Heart left ventricle (tissue), 16 donors: ENCODE measurements around the gene SSH2. TPM values are rescaled to one million over a fixed set of nuclear protein-coding genes. Genes with fewer than 3 reads are reported as not detected.

Source experiments
- ATAC-seq, 4 donors: fragments of 200-7000 bp; cut with Tn5 transposase; one replicate each; pipeline ENCODE4 v1.9.1; 2020 to 2022; ENCODE audit warnings: moderate library complexity in 4 of 4, mild to moderate bottlenecking in 3 of 4, moderate number of reproducible peaks in 1 of 4
- DNase-seq, 5 donors: peaks; one replicate each; pipeline ENCODE4 v3.0.0-alpha.2; 2020
- H3K27ac ChIP-seq, 12 donors: fragments of 200-600 bp; sonication (generic) in 4 of 12; one replicate each; pipeline versions ENCODE4 v1.5.0 to v1.8.0; 2016 to 2022; ENCODE audit warnings: mild to moderate bottlenecking in 2 of 12
- H3K27me3 ChIP-seq, 9 donors: fragments of 200-600 bp; sonication (generic) in 2 of 9; one replicate each; pipeline versions ENCODE4 v1.5.1 to v1.8.0; 2016 to 2022; ENCODE audit warnings: mild to moderate bottlenecking in 3 of 9
- H3K36me3 ChIP-seq, 9 donors: fragments of 200-600 bp; sonication (generic) in 2 of 9; one replicate each; pipeline versions ENCODE4 v1.5.0 to v1.8.0; 2018 to 2022; ENCODE audit warnings: mild to moderate bottlenecking in 2 of 9
- H3K4me1 ChIP-seq, 12 donors: fragments of 200-600 bp; sonication (generic) in 4 of 12; one replicate each; pipeline versions ENCODE4 v1.5.0 to v1.8.0; 2016 to 2022; ENCODE audit warnings: mild to moderate bottlenecking in 3 of 12
- H3K4me3 ChIP-seq, 12 donors: fragments of 200-600 bp; sonication (generic) in 4 of 12; one replicate each; pipeline versions ENCODE4 v1.5.0 to v1.8.0; 2017 to 2022; ENCODE audit warnings: mild to moderate bottlenecking in 9 of 12, moderate library complexity in 4 of 12
- H3K9me3 ChIP-seq, 12 donors: fragments of 200-600 bp; sonication (generic) in 4 of 12; one replicate each; pipeline versions ENCODE4 v1.5.0 to v1.8.0; 2016 to 2022; ENCODE audit warnings: mild to moderate bottlenecking in 1 of 12
- CTCF ChIP-seq, 12 donors: fragments of 200-600 bp; sonication (generic) in 4 of 12; IDR thresholded peaks; one replicate each; pipeline versions ENCODE4 v1.5.0 to v1.8.0; 2018 to 2022; ENCODE audit warnings: antibody characterized with exemption in 12 of 12, mild to moderate bottlenecking in 5 of 12
- POLR2A ChIP-seq, 2 donors: fragments of 450-650 bp; IDR thresholded peaks; one replicate each; pipeline ENCODE4 v1.6.1; 2017; ENCODE audit warnings: antibody characterized with exemption in 2 of 2, mild to moderate bottlenecking in 2 of 2, moderate library complexity in 2 of 2
- WGBS, 4 donors: extraction: QIAGEN DNeasy Blood & Tissue Kit in 2 of 4; methylation state at CpG; one replicate each; pipeline versions ENCODE4 v1.1.5 to v1.1.7; 2013 to 2018; 5-methylcytosine and 5-hydroxymethylcytosine counted together
- intact Hi-C, 10 donors: fragments of 100-400 bp; cut with DNase I; formaldehyde crosslinking; loops; one replicate each; pipeline versions ENCODE4 v1.11.1 to v1.14.2; 2022
- polyA plus RNA-seq, 2 donors: library from polyadenylated mRNA; stranded (reverse); fragments of 200-250 nt; gene quantifications; one replicate each; pipeline ENCODE4 v1.2.3, GENCODE V29; 2013
- total RNA-seq, 9 donors: library from RNA; depleted of rRNA in 2 of 9; stranded (reverse); fragments of >200 nt in 2 of 9; fragmentation: NEBNext Ultra II Directional in 3 of 9; extraction: Animal tissue kit (Norgen Biotek cat#: 25700) in 3 of 9; gene quantifications; one replicate each; pipeline versions ENCODE4 v1.1.0 to v1.2.4, GENCODE V29; 2016 to 2023
- donor health status: ischemic (EF 13 %, LVEDD 7.1; RV severe dilation, severe dysfunction).
- donor health status: healthy with polysubstance abuse.
- donor health status: DM: no; HTN: yes; CAD: no.
- donor health status: DM: no; HTN: no; CAD: no.
- donor health status: ischemic (EF 25% LVEDD 6.9; RV normal size, moderate dysfunction).
- donor health status: ischemic (EF 25% LVEDD 5.7; RV mildly dilated, moderate dysfunction).
- donor health status: healthy.
- donor health status: DM: yes; HTN: yes; CAD: no.
- donor health status: ischemic (EF 35%, LVEDD 5.7; RV mildly dilated, moderate dysfunction).
- donor health status: nonischemic (EF 11% LVEDD 7.7; RV severe dilation, severe dysfunction).
- donor health status: DM: yes; HTN: yes; CAD: no.
- donor health status: PGD.
- donor health status: ischemic (EF 29% LVEDD 5.4; RV normal size, mild dysfunction).
- donor health status: nonischemic (EF 23%, LVEDD 6.1; RV moderate dilation, normal function).

Gene SSH2
- total and polyA plus RNA-seq, 11 donors: 20.8 to 46.7 (median 36.6) TPM

GRCh38 chr17:29914819-29915537 lies 15.1 kb downstream of the SSH2 start:
- H3K9me3 ChIP-seq: no peaks in the 10 kb centered on the region
- H3K27ac ChIP-seq: no peak overlapping the region
- ATAC-seq (no peak), DNase-seq (no peak)
- no peak overlapping the region for H3K4me3 ChIP-seq
- H3K36me3 ChIP-seq: no peaks in the 10 kb centered on the region
- WGBS, 4 donors: 63 to 71% (median 67%) methylated on average over 2 of the region's 2 CpGs
- peaks cover 0 to 25% (median 9%) of the 10 kb centered on the region in 12 donors for H3K4me1 ChIP-seq
- H3K27me3 ChIP-seq: no peaks in the 10 kb centered on the region
- intact Hi-C loops: no loop called here
- TF ChIP-seq CTCF (IDR thresholded peaks at IDR 0.05): no peak
- TF ChIP-seq POLR2A (IDR thresholded peaks at IDR 0.05): no peak

GRCh38 chr17:29911641-29912177 lies 18.3 kb downstream of the SSH2 start:
- Histone ChIP-seq H3K4me1 (peaks cover 0 to 12% (median 2%) of the 10 kb centered on the region in 12 donors), H3K9me3 (no peaks in the 10 kb centered on the region), H3K27ac (no peak overlapping the region), H3K36me3 (no peaks in the 10 kb centered on the region), H3K4me3 (no peak overlapping the region), H3K27me3 (no peaks in the 10 kb centered on the region)
- intact Hi-C loops: no loop called here
- DNase-seq (no peak), ATAC-seq (no peak)
- no peak for TF ChIP-seq CTCF (IDR thresholded peaks at IDR 0.05)
- no peak for TF ChIP-seq POLR2A (IDR thresholded peaks at IDR 0.05)

- peaks cover 0 to 4% (median 0%) of the 10 kb centered on the region in 12 donors for H3K9me3 ChIP-seq
- intact Hi-C loops: no loop called here
- H3K27ac ChIP-seq: no peak overlapping the region
- H3K27me3 ChIP-seq: no peaks in the 10 kb centered on the region
- H3K36me3 ChIP-seq: no peaks in the 10 kb centered on the region
- H3K4me3 ChIP-seq: no peak overlapping the region
- WGBS, 4 donors: 66 to 79% (median 74%) methylated on average over 6 of the region's 6 CpGs
- ATAC-seq: no peak
- TF ChIP-seq POLR2A (IDR thresholded peaks at IDR 0.05): no peak
- TF ChIP-seq CTCF (IDR thresholded peaks at IDR 0.05): no peak
- DNase-seq: no peak
- H3K4me1 ChIP-seq: peaks cover 0 to 12% (median 0%) of the 10 kb centered on the region in 12 donors
These were observed 20.6 kb downstream of the SSH2 start for GRCh38 chr17:29909236-29910003.

GRCh38 chr17:29906969-29907368 lies 23.1 kb downstream of the SSH2 start:
- peaks cover 0 to 8% (median 0%) of the 10 kb centered on the region in 12 donors for H3K4me1 ChIP-seq
- 93 to 98% (median 96%) methylated on average over 2 of the region's 2 CpGs for WGBS, 4 donors
- no peaks in the 10 kb centered on the region for H3K36me3 ChIP-seq
- H3K27ac ChIP-seq: no peak overlapping the region
- intact Hi-C loops: no loop called here
- H3K4me3 ChIP-seq: no peak overlapping the region
- TF ChIP-seq CTCF (IDR thresholded peaks at IDR 0.05) (no peak), POLR2A (IDR thresholded peaks at IDR 0.05) (no peak)
- DNase-seq: no peak
- no peak for ATAC-seq
- H3K27me3 ChIP-seq: no peaks in the 10 kb centered on the region
- peaks cover 0 to 4% (median 0%) of the 10 kb centered on the region in 12 donors for H3K9me3 ChIP-seq
